ENCODE data around the gene LRBA. TPM values are rescaled to one million over a fixed set of nuclear protein-coding genes. Genes with fewer than 3 reads are reported as not detected.
"Not testable (repeated sequence)": the region's sequence is repeated elsewhere in the genome, so short reads cannot be mapped to it uniquely, and the experiment has no call there.

Gene LRBA, protein sequence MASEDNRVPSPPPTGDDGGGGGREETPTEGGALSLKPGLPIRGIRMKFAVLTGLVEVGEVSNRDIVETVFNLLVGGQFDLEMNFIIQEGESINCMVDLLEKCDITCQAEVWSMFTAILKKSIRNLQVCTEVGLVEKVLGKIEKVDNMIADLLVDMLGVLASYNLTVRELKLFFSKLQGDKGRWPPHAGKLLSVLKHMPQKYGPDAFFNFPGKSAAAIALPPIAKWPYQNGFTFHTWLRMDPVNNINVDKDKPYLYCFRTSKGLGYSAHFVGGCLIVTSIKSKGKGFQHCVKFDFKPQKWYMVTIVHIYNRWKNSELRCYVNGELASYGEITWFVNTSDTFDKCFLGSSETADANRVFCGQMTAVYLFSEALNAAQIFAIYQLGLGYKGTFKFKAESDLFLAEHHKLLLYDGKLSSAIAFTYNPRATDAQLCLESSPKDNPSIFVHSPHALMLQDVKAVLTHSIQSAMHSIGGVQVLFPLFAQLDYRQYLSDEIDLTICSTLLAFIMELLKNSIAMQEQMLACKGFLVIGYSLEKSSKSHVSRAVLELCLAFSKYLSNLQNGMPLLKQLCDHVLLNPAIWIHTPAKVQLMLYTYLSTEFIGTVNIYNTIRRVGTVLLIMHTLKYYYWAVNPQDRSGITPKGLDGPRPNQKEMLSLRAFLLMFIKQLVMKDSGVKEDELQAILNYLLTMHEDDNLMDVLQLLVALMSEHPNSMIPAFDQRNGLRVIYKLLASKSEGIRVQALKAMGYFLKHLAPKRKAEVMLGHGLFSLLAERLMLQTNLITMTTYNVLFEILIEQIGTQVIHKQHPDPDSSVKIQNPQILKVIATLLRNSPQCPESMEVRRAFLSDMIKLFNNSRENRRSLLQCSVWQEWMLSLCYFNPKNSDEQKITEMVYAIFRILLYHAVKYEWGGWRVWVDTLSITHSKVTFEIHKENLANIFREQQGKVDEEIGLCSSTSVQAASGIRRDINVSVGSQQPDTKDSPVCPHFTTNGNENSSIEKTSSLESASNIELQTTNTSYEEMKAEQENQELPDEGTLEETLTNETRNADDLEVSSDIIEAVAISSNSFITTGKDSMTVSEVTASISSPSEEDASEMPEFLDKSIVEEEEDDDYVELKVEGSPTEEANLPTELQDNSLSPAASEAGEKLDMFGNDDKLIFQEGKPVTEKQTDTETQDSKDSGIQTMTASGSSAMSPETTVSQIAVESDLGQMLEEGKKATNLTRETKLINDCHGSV (N-terminal part only)
- total RNA-seq: 70.5 TPM

DNA sequence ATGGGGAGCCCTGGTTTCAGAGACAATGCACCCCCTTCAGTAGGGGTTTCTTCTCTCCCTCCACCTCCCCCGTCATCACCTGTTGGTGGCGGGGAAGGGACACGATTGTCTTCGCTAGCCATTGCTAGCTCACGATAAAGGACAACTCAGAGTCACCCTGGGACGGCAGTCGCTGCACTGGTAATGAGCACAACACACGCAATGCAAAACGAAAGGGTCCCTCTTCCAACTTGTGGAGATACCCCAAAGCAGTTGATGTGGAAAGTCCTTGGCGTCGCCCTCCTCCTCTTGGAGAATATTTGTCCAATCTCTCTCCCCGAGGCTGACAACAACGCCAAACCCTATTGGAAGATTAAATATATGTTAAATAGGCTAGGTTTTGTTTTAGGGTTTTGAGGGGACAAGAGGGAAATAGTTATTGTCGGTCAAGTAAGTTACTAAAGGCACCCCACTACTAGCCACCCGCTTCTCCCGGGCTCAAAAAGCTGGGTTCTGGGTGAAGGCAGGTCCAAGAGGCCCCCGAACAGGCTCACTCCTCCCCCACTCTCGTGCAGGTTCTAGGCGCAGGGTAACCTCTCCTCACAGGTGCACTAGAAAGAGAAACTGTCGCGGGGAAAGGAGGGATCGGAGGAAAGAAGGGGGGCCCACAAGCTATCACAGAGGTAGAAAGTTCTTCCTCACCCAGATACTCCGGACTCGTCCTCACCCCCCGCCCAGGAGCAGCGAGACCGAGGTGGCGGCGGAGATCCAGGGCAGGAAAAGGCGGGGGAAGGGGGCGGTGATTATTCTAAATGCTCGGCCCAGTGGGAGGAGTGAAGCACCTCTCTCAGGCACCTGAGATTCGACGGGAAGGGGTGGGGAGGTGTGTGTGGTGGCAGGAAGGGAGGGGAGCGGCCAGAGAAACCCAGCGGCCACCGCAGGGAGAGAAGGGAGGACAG, at the start of gene LRBA:
Gene LRBA (minus strand): TSS at position 764 of the 938 bp plus-strand sequence. CDS start 642 bp downstream, at position 122.
- DNase-seq: peak; percentile 14

DNA sequence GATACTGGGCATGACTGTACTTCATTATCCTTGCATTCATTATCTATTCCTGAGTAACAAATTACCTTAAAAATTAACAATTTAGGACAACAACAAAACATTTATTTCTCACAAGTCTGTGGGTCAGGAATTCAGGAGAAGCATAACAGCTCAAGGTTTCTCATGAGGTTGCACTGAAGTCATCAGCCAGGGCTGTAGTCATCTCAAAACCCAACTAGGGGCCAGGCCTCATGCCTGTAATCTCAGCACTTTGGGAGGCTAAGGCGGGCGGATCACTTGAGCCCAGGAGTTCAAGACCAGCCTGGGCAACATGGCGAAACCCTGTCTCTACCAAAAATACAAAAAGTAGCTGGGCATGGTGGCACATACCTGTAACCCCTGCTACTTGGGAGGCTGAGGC, 48.1 kb upstream of the LRBA start:
- DNase-seq: not testable (repeated sequence)

DNA sequence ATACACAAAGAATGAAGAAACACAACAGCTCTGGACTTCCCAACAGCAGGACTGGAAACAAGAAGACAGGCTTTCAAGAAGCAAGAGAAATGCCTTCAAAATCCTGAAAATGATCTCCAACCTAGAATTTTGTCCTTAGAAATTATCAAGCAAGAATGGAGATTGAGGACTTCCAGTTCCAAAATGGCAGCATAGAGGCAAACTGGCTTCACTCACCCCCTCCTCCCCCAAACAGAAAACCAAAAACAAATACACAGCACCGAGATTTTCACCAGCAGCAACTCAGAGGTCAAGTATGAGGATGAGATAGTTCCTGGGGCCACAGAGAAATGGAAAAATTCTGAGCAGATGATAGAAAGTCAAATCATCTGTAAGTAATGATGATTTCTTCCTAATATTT, 40.5 kb upstream of the LRBA start:
- no peak for DNase-seq

DNA sequence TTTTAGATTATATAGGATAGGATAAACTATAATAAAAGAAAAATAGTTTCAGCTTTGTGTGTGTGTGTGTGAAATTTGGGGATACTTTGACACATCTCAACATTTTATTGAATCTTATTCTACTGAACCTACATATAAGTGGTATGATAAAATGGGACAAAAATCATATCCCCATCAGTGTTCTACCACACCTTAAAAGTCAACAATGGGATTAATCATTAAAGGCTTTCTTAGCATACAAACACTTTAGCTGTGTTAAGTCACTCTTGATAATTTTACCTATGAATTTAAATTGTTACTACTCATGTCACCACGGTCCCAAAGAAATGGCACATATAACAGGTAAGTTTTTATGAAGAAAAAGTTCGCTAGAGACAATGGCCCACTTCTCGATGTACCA, 37.7 kb upstream of the LRBA start:
- no peak for DNase-seq

DNA sequence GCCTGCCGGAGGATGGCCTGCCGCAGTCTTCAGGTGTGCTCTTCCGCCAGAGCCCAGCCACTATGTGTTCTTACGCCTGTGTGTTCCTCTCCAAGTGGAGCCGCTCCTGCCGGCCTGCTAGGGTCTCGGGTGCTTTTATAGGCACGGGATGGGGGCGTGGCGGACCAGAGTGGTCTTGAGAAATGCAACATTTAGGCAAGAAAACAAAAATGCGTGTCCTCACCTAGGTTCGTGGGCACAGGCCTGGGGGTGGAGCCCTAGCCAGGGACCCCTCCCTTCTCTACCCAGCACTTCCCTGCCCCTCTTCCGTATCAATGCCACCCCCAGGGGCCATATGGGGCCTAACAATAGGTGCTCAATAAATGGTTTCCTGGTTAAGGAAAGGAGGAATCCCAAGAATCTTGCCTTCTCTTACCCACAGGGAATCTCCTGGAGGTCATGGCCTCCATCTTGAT, 34.4 kb upstream of the LRBA start:
- no peak for DNase-seq

DNA sequence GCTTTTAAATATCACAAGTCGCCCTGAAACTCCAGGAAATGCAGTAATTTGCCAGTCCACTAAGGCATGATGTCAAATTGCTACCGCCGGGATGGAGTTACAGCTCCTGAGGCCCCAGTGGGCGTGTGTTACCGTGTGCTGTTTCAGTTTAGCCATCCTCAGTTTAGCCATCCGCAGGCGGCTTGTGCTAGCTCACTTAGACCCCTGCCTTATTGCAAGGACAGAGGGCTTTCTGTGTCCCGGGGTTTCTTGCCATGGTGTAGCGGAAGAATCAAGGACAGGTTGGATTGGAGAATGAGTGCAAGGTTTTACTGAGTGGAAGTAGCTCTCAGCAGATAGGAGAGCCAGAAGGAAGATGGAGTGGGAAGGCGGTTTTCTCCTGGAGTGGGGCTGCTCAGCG, 33.8 kb upstream of the LRBA start:
- no peak for DNase-seq

DNA sequence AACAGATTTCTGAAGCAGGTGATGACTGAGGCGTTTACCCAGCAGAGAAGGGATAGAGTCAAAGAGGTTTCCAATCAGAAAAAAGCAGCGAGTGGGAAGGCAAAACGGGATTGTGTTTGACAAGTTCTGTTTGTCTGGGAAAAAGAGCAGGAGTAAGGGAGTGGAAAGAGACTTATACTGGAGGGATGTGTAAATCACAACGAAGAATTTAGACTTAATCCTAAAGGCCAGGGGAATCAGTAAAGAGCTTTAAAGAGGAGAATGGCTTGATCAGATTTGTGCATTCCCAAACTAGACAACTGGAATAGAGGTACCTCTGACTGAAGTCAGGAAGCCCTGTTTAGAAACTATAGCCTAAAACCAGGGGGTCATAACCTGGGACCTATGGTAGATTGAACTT, 31.5 kb upstream of the LRBA start:
- DNase-seq: no peak

DNA sequence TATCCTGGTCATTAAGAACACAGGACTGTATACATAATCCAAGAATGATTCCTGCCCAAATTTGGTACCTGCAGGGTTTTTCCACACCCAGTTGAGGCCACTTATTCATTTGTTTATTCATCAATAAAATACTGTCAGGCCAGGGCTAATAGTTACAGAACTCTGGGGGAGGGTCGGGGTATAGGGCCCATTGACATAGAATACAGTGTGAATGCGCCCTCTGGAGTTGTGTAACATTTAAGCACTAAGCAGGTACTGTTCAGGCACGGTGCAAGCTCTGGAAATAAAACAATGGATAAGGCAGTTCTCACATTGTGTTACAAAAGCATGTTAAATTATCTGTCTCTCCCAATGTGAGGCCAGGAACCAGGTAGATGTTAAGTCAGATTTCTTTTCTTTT, 30.8 kb upstream of the LRBA start:
- DNase-seq: no peak

DNA sequence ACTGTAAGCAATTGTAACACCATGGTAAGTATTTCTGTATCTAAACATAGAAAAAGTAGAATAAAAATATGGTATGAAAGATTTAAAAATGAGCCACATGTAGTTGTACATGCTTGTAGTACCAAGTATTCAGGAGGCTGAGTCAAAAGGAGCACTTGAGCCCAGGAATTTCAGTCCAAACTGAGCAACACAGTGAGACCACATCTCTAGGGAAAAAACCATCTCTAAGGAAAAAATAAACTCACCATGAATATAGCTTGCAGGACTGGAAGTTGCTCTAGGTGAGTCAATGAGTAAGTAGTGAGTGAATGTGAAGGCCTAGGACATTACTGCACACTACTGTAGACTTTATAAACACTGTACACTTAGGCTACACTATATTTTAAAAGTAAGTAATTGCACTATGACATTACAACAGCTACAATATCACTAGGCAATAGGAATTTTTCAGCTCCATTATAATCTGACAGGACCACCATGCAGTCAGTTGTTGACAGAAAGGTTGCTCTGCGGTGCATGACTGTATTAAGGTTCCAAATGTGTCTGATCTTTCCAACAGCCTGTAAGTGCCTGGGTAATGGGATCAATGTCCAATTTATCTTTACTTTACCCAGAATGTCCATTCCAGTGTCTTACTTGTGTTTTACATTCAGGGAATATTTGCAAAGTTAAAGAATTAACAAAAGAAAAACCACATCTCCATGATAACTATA, 28.9 kb upstream of the LRBA start:
- DNase-seq: no peak

DNA sequence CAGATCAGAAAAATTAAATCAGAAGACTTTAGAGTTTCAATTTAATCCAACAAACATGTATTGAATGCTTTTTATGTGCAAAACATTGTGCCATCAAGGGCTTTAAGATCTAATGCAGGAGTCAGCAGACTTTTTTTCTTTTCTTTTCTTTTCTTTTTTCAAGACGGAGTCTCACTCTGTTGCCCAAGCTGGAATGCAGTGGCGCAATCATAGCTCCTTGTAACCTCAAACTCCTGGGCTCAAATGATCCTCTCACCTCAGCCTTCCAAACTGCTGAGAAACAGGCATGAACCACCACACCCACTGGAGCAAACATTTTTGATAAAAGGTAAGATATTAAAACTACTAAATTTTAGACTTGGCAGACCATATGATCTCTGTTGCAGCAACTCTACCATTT, 24.6 kb upstream of the LRBA start:
- DNase-seq: no peak

DNA sequence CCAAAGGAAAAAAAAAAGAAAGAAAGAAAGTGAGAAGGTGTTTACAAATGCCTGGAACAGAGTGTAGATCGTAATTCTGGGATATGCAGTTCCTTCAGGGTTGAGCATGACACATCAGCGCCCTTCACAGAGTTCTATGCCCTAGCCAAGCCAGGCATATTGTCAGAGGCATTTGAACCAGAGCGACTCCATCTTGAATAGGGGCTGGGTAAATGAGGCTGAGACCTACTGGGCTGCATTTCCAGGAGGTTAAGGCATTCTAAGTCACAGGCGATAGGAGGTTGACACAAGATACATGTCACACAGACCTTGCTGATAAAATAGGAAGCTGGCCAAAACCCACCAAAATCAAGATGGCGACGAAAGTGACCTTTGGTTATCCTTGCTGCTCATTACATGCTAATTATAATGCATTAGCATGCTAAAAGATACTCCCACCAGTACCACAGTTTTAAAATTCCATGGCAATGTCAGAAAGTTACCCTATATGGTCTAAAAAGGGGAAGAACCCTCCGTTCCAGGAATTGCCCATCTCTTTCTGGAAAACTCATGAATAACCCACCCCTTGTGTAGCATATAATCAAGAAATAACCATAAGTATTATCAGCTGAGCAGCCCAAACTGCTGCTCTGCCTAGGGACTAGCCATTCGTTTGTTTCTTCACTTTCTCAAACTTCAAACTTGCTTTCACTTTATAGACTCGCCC, 23.5 kb upstream of the LRBA start:
- no peak for DNase-seq

DNA sequence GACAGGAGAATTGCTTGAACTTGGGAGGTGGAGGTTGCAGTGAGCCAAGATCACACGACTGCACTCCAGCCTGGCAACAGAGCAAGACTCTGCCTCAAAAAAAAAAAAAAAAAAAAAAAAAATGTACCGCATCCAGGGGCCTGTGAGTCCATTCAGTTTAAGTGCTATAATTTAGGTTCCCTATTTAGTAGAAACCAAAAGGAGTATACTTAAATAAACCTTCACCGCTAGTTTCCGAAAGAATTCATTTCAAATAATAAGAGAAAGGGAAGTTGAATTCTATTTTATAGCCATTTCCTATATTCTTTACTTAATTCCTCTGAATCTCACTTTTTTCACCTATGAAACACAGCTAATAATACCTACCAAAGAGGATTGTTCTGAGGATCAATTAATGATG, 20.8 kb upstream of the LRBA start:
- DNase-seq: no peak

DNA sequence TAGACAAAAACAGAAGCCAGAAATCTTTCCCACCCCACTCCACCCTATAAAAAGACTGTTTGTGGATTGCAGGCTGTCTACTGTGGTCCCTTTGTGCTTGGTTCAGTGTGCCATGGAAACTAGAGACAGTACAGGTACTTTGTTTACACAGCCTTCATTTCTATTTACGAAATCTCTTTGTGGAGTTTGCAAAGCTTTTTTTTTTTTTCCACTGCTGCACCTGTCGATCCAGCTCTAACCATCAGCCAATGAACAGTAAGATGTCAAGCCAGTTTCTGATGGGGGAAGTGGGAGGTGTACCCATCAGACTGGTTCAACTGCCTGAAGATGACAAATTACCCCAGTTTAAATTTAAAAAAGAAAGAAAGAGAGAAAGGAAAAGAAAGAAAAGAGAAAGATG, 20.2 kb upstream of the LRBA start:
- DNase-seq: no peak

DNA sequence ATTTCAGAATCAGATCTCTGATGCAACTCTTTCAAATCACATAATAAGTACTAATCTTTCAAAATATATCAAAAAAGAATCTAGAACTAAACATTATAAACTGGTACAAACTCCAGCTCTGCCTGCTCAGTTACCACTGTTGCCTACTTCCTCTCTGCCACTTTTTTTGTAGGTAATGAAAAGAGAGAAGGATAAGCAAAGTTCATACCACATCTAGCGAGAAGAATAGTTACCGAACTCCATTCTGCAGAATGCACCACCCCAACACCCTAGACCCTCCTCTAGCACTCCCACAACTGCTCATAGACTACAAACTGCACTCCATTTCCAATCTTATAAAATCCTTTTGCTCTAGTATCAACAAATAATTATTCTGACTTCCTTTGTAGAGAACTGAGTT, 19.7 kb upstream of the LRBA start:
- DNase-seq: no peak

DNA sequence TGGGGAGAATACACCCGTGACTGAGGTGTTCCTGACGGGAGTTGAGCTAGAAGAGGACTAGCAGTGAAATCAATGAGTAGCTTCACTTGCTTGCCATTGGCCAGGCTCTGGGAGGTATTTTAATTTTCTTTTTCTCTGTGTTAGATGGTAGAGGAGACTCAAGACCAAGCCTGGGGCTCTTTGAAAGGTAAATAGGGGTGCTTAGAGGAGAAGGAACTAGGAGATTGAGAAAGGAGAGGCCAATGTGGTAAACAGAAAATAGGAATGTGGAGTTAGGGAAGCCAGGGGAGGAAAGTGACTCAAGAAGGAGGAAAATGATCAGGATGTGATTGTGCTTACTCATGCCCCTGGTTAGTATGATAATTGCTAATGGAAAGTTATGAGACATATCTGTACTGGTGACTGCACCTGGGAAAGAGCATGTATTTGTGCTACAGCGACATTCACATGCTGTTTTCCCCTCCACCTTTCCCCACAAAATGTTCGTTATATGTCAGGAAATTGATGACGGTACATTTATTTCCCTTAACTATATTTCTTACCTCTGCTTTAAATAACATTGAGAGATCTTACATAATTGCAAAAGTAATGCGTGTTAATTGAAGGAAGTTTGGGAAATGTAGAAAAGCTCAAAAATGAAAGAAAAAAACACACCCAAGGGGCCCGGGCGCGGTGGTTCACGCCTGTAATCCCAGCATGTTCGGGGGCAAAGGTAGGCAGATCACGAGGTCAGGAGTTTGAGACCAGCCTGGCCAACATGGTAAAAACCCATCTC, 16.9 kb upstream of the LRBA start:
- DNase-seq: no peak

DNA sequence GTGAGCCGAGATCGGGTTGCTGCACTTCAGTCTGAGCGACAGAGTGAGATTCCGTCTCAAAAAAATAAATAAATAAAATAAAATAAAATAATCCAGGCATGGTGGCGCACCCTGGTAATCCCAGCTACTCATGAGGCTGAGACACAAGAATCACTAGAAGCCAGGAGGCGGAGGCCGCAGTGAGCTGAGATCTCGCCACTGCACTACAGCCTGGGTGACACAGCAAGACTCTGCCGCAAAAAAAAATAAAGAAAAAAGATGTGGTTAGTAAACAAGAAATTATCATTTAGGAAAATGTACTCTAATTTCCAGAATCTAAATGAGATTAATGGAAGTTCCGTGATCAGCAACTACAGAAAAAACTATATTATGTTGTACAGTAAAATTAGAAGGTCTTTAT, 14.5 kb upstream of the LRBA start:
- DNase-seq: no peak

DNA sequence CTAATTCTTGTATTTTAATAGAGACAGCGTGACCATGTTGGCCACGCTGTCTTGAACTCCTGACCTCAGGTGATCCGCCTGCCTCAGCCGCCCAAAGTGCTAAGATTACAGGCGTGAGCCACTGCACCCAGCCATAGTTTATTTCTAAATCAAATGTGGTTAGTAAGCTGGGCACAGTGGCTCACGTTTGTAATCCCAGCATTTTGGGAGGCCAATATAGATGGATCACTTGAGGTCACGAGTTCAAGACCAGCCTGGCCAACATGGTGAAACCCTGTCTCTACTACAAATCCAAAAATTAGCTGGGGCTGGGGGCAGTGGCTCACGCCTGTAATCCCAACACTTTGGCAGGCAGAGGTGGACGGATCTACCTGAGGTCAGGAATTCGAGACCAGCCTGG, 13.9 kb upstream of the LRBA start:
- not testable (repeated sequence) for DNase-seq

DNA sequence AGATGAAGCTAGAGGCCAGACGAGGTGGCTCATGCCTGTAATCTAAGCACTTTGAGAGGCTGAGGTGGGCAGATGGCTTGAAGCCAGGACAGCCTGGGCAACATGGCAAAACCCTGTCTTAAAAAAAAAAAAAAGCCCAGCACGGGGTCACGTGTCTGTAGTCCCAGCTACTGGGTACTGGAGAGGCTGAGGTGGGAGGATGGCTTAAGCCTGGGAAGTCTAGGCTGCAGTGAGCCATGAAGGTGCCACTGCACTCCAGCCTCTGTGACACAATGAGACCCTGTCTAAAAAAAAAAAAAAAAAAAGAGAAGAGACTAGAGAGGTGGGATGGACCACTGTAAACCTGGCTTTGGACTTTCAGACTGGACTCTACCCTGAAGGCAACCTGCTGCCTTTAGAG, 10.7 kb upstream of the LRBA start:
- DNase-seq: no peak

DNA sequence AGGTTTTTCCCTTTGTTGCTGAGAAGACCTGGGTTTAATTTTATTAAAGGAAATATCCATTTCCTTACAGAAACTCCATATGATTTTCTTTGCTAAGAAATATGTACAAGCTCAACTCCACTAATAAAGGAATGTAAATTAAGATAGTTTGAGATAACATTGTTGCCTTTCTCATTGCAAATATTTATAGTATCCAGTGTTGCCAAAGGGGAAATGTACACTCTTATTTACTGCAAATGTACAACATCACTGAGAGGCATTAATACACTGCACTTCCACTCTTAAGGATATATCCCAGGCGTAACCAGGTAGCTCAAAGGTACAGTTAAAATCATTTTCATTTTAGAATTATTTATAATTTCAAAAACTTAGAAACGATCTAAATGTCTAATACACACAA, 7.5 kb upstream of the LRBA start:
- DNase-seq: no peak

Data from skin of body (tissue), 2 donors.